ENCODE data around the gene CFL2. TPM values are rescaled to one million over a fixed set of nuclear protein-coding genes. Genes with fewer than 3 reads are reported as not detected.
"Not testable (repeated sequence)": the region's sequence is repeated elsewhere in the genome, so short reads cannot be mapped to it uniquely, and the experiment has no call there.

The CFL2 gene
- total RNA-seq, 2 experiments from 2014 or later: 7.7 to 9.0 TPM

DNA sequence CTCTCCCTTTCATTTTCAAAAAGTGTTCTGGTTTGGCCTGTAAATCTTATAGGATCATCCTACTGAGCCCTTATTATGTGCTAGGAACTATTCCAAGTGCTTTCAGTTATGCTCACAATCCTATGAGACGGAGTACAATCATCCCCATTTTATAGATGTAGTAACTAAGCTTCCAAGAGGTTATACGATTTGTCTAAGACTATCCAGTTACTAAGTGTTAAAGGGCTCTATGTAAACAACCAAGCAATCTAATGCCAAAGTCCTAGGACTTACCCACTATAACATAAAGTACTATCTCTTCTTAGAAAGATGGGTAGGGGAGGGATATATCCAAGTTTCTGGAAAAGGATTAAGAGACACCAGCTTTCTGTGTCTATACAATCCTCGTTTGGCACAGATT lies 6.7 kb downstream of the CFL2 start:
- no peak overlapping the region for H3K4me3 Mint-ChIP-seq
- H3K9me3 Mint-ChIP-seq: no peaks in the 10 kb centered on the region
- H3K4me1 Mint-ChIP-seq: peaks cover 7% of the 10 kb centered on the region
- no peaks in the 10 kb centered on the region for H3K27me3 Mint-ChIP-seq
- no peak overlapping the region for H3K27ac Mint-ChIP-seq
- DNase-seq: no peak
- ChIA-PET CTCF (interaction anchor here (0.6 to 6.8 kb wide), 2 partner anchors 15 to 17 kb away, joined by 3 to 37 read pairs; no protein-coding TSS in a partner anchor), POLR2A (interaction anchor here (1.4 kb wide), 1 partner anchor 15 kb away, joined by 3 read pairs; no protein-coding TSS in a partner anchor)
- peaks cover 15% of the 10 kb centered on the region for H3K36me3 Mint-ChIP-seq (ENCODE audit: low read depth)

DNA sequence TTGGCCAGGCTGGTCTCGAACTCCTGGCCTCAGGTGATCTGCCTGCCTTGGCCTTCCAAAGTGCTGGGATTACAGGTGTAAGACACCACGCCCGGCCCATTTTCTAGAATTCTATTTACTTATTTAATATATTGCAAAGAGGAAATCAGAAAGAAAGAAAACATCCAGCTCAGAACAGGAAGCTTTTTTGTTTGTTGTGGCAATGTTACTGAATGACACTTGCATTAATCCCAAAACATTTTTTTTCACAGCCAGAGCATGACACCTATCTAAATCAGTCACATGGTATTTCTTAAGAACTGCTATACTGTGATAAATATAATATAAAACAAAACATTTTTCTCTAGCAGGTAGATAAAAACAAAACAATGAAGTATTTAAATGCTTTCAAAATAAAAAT lies 12.6 kb downstream of the CFL2 start:
- Mint-ChIP-seq H3K27me3 (no peaks in the 10 kb centered on the region), H3K4me1 (no peaks in the 10 kb centered on the region), H3K36me3 (ENCODE audit: low read depth) (no peaks in the 10 kb centered on the region), H3K4me3 (no peak overlapping the region), H3K9me3 (no peaks in the 10 kb centered on the region), H3K27ac (no peak overlapping the region)
- CTCF ChIA-PET: interaction anchor here (1.3 kb wide), 1 partner anchor 32 kb away, joined by 3 read pairs; no protein-coding TSS in a partner anchor
- POLR2A ChIA-PET: no interaction called here
- no peak for DNase-seq

DNA sequence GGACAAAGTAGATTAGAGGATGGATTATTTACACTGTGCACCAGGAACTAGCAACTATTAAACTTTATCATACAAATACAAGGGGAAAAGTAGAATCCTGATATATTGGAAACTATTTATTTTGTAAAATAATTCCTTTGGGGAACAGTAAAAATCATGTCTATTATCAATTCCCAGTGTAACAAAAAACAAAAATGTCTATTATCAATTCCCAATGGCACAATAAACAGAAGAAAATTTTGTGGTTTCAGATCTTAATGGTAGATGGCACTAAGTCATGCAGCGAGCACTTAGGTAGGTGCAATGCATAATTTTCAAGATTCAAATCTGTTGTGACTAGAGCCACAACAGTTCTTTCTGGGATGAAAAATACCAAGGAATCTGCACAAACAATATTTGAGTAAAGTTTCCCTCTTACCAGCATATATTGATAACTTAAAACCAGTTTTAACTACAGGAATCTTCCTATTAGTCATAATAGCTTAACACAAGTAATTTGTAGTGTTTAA lies 13.7 kb downstream of the CFL2 start:
- DNase-seq: no peak
- Mint-ChIP-seq H3K4me1 (no peaks in the 10 kb centered on the region), H3K27me3 (no peaks in the 10 kb centered on the region), H3K27ac (no peak overlapping the region), H3K4me3 (no peak overlapping the region), H3K9me3 (no peaks in the 10 kb centered on the region), H3K36me3 (ENCODE audit: low read depth) (no peaks in the 10 kb centered on the region)
- POLR2A ChIA-PET: no interaction called here
- CTCF ChIA-PET: interaction anchor here (0.7 to 2.5 kb wide), 3 partner anchors 17 to 30 kb away, joined by 3 to 14 read pairs (median 3); no protein-coding TSS in a partner anchor

DNA sequence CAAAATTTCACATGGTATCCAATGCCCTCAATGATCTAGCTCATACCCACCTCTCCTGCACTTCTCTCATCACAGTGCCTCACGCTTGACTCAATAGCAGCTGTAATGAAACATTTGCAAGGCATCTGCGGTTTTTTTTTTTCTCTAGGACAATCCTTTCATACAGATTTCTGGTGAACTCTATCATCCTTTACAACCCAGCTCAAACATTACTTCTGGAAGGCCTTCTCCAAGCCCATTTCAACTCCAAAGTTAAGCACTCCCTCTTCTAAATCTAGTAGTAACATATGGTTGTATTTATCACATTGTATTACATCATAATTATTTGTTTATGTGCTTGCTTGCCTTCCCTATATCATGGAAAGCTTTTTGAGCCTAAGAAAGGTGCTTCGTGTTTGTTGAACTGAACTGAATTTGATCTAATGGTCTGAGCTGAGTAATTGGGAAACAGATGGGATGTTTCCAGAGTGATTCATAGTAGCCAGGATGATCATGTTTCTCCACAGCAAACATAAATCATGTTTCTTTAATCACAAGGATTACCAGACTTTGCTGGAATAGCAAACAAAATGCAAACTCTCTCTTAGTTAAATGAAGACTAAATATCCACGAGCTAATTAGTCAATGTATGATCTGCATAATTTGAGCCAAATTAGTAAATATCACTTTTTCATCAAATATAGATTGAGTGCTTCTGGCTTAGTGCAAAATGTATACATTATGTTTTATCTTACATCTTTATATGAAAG lies 14.3 kb downstream of the CFL2 start:
- H3K9me3 Mint-ChIP-seq: no peaks in the 10 kb centered on the region
- no peak overlapping the region for H3K4me3 Mint-ChIP-seq
- H3K4me1 Mint-ChIP-seq: no peaks in the 10 kb centered on the region
- ChIA-PET CTCF (interaction anchor here (0.8 to 2.5 kb wide), 3 partner anchors 23 to 85 kb away, joined by 3 to 14 read pairs (median 3); no protein-coding TSS in a partner anchor), POLR2A (no interaction called here)
- no peaks in the 10 kb centered on the region for H3K36me3 Mint-ChIP-seq (ENCODE audit: low read depth)
- no peak overlapping the region for H3K27ac Mint-ChIP-seq
- DNase-seq: no peak
- no peaks in the 10 kb centered on the region for H3K27me3 Mint-ChIP-seq

DNA sequence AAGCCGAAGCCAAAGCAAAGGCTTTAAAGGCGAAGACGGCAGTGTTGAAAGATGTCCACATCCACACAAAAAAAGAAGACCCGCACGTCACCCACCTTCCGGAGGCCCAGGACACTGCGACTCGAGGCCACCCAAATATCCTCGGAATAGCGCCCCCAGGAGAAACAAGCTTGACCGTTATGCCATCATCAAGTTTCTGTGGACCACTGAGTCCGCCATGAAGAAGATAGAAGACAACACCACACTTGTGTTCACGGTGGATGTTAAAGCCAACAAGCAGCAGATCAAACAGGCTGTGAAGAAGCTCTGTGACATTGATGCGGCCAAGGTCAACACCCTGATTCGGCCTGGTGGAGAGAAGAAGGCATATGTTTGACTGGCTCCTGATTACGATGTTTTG lies 20.2 kb downstream of the CFL2 start:
- POLR2A ChIA-PET; H3K27me3 Mint-ChIP-seq; CTCF ChIA-PET; H3K36me3 Mint-ChIP-seq (ENCODE audit: low read depth); H3K4me3 Mint-ChIP-seq; H3K9me3 Mint-ChIP-seq; H3K27ac Mint-ChIP-seq; DNase-seq: not testable (repeated sequence)
- peaks cover 11% of the 10 kb centered on the region for H3K4me1 Mint-ChIP-seq

DNA sequence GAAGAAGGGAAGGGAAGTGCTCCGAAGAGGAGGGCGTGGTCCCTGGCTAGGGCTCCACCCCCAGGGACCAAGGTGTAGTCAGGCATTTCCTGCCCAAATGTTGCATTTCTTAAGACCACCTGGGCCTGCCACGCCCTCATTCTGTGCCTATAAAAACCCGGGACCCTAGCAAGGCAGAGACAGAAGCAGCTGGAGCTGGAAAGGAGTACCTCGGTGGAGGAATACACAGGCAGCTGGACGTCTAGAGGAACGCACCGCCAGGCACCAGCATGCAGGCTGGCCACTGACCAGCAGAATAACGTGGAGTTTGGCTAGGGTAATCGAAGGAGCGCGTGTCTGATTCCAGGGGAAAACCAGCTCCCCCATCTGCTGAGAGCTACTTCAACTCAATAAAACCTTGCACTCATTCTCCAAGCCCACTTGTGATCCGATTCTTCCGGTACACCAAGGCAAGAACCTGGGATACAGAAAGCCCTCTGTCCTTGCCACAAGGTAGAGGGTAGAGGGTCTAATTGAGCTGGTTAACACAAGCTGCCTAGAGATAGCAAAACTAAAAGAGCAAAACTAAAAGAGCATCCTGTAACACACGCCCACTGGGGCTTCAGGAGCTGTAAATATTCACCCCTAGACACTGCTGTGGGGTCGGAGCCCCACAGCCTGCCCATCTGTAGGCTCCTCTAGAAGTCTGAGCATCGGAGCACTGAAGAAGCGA lies 21.0 kb downstream of the CFL2 start:
- H3K4me3 Mint-ChIP-seq: peak overlapping the region; percentile 43
- ChIA-PET POLR2A (interaction anchor here (0.6 to 1.3 kb wide), 2 partner anchors 14 to 99 kb away, joined by 3 read pairs; no protein-coding TSS in a partner anchor), CTCF (interaction anchor here (0.9 to 1.3 kb wide), 3 partner anchors 23 to 29 kb away, joined by 3 read pairs; no protein-coding TSS in a partner anchor)
- peaks cover 5% of the 10 kb centered on the region for H3K27me3 Mint-ChIP-seq
- DNase-seq: peak; percentile 36
- H3K36me3 Mint-ChIP-seq (ENCODE audit: low read depth): no peaks in the 10 kb centered on the region
- H3K27ac Mint-ChIP-seq: no peak overlapping the region
- H3K4me1 Mint-ChIP-seq: peaks cover 11% of the 10 kb centered on the region
- H3K9me3 Mint-ChIP-seq: no peaks in the 10 kb centered on the region

DNA sequence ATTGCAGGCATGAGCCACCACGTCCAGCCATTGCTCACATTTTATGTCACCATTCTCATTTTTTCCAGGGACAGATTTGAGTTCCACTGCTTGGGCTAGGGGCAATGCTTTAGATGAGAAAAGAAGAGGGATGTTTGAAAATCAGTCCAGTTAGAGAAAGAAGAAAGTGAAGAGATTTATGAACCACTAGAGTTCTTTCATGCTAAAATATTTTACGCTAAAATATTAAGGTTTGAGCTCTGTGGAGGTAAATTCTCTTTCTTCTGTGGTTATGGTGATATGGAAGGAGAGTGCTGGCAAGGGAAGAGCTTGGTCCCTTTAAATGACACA lies 21.5 kb downstream of the CFL2 start:
- H3K27ac Mint-ChIP-seq: no peak overlapping the region
- ChIA-PET POLR2A (interaction anchor here (0.6 to 1.3 kb wide), 2 partner anchors 15 to 99 kb away, joined by 3 read pairs; no protein-coding TSS in a partner anchor), CTCF (interaction anchor here (0.9 to 1.3 kb wide), 3 partner anchors 22 to 30 kb away, joined by 3 read pairs; no protein-coding TSS in a partner anchor)
- no peak overlapping the region for H3K4me3 Mint-ChIP-seq
- H3K4me1 Mint-ChIP-seq: peaks cover 11% of the 10 kb centered on the region
- no peak for DNase-seq
- H3K9me3 Mint-ChIP-seq: no peaks in the 10 kb centered on the region
- H3K27me3 Mint-ChIP-seq: peaks cover 6% of the 10 kb centered on the region
- no peaks in the 10 kb centered on the region for H3K36me3 Mint-ChIP-seq (ENCODE audit: low read depth)

DNA sequence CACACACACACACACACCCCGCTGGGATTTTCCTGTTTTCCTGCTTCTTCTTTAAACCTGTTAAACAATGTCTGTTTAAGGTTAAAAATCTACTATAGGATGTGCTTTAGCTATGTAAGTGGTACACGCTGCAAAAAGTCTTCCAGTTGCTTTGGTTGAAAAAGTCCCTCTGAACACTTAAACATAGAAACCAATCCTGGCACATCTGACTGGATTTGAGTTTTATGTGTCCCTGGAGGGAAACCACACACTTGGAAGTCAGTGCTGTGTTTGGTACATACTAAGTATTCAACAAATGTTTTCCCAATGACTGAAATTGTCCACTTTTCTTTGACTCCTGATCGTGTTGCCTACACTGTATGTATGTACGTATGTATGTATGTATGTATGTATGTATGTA lies 22.0 kb downstream of the CFL2 start:
- Mint-ChIP-seq H3K36me3 (ENCODE audit: low read depth) (no peaks in the 10 kb centered on the region), H3K4me1 (peaks cover 11% of the 10 kb centered on the region), H3K27me3 (peaks cover 10% of the 10 kb centered on the region), H3K4me3 (no peak overlapping the region), H3K27ac (no peak overlapping the region), H3K9me3 (no peaks in the 10 kb centered on the region)
- POLR2A ChIA-PET: interaction anchor here (1.3 kb wide), 1 partner anchor 15 kb away, joined by 3 read pairs; no protein-coding TSS in a partner anchor
- DNase-seq: no peak
- CTCF ChIA-PET: interaction anchor here (0.9 to 1.3 kb wide), 3 partner anchors 22 to 31 kb away, joined by 3 read pairs; no protein-coding TSS in a partner anchor

DNA sequence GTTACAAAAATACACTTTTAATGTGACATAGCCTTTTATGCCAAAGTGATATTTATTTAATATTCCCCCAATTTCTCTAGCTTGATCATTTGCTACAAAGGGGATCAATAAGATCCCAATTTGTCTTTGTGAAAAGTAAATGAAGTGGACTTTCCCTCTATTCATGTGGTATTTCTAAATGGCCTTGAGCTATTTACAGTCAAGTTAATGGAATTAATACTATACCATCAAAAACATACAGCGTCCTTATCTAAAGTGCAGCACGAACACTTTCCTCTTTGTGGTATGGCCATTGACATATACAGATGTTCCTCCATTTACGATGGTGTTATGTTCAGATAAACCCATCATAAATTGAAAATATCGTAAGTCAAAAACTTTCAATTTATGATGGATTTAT lies 23.2 kb downstream of the CFL2 start:
- H3K27ac Mint-ChIP-seq: no peak overlapping the region
- CTCF ChIA-PET: interaction anchor here (1.3 kb wide), 1 partner anchor 17 kb away, joined by 3 read pairs; no protein-coding TSS in a partner anchor
- DNase-seq: no peak
- no peak overlapping the region for H3K4me3 Mint-ChIP-seq
- peaks cover 11% of the 10 kb centered on the region for H3K4me1 Mint-ChIP-seq
- no peaks in the 10 kb centered on the region for H3K9me3 Mint-ChIP-seq
- POLR2A ChIA-PET: no interaction called here
- H3K36me3 Mint-ChIP-seq (ENCODE audit: low read depth): no peaks in the 10 kb centered on the region
- H3K27me3 Mint-ChIP-seq: peaks cover 10% of the 10 kb centered on the region

DNA sequence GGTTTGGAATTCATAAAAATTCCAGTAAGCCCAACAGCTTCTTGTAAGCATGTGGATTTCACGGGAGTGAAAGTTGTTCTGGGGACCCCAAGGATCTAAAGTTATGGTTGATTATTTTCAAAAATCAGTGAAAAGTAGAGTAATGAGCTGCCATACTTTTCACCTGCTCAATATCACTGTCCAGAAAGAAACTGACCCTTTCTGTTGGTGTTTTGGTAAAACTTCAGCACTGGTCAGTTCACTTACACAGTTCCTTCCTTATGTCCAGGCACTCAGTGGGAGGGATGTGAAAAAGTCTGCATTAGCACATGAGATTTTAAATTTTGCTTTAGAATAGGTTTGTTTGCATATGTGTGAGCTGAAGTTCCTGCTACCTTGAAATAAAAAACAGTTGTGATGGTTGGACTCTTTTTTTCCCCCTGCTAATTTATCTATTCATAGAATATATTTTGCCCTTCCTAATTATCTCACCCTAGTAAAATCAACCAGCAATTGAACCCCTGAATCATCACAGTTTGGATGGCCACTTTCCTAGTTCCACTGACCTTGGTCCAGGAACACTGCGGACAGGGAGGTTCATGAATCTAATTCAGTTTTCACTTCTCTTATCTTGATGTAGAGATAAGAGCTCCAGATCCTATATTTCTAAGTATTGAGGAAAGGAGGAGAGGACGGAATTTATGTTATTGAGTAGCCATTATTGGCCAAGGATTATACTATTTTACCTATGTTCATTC lies 25.8 kb downstream of the CFL2 start:
- H3K4me1 Mint-ChIP-seq: peaks cover 12% of the 10 kb centered on the region
- no peaks in the 10 kb centered on the region for H3K36me3 Mint-ChIP-seq (ENCODE audit: low read depth)
- ChIA-PET POLR2A (interaction anchor here (1.0 kb wide), 1 partner anchor 29 kb away, joined by 3 read pairs; no protein-coding TSS in a partner anchor), CTCF (interaction anchor here (1.1 to 1.6 kb wide), 2 partner anchors 24 to 34 kb away, joined by 4 read pairs; no protein-coding TSS in a partner anchor)
- DNase-seq: no peak
- H3K27ac Mint-ChIP-seq: no peak overlapping the region
- no peaks in the 10 kb centered on the region for H3K9me3 Mint-ChIP-seq
- H3K27me3 Mint-ChIP-seq: peaks cover 12% of the 10 kb centered on the region
- no peak overlapping the region for H3K4me3 Mint-ChIP-seq

DNA sequence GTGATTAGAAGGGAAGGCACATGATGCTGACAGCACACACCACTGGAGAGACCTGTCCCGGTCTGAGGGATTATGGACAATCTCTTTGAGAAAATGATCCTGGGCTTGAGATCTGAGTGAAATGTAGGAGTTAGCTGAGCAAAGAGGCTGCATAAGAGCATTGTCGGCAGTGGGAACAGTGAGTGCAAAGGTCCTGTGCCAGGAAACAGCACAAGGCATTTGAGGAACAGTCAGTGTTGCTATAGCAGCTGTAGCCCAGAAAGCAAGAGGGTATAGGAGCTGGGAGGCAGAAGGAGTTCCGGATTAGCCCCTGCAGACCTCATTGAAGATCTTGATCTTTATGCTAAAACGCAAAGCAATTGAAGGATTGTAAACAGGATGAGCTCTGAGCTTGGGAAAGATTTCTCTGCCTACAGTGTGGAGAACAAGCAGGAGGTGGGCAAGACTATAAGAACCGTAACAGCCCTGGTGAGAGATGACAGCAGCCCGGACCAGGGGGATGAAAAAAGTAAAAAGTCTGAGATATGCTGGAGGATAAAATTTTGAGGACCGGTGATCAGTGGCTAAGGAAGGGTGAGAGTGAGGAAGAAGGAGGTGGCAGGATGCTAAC lies 28.5 kb downstream of the CFL2 start:
- ChIA-PET CTCF (interaction anchor here (2.0 kb wide), 1 partner anchor 37 kb away, joined by 8 read pairs; no protein-coding TSS in a partner anchor), POLR2A (no interaction called here)

DNA sequence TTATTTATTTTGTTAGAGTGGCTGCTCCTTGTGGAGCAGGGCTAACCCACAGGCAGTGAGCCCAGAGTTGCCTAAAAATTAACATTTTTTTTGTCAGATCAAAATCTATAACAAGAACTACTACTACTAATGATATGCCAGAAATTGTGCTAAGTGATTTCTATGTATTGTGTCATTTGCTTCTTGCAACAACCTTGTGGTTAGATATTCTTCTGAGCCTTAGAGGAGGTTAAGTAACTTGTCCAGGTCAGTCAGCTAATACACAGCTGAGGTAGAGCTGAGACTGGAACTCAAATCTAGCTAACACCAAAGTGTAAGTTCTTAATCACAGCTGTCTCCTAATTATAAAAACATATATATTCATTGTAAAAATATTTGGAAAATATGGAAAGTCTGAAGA lies 29.8 kb downstream of the CFL2 start:
- no peak overlapping the region for H3K27ac Mint-ChIP-seq
- POLR2A ChIA-PET: no interaction called here
- no peak overlapping the region for H3K4me3 Mint-ChIP-seq
- no peak for DNase-seq
- no peaks in the 10 kb centered on the region for H3K36me3 Mint-ChIP-seq (ENCODE audit: low read depth)
- CTCF ChIA-PET: interaction anchor here (2.0 kb wide), 1 partner anchor 38 kb away, joined by 8 read pairs; no protein-coding TSS in a partner anchor
- peaks cover 12% of the 10 kb centered on the region for H3K4me1 Mint-ChIP-seq
- H3K27me3 Mint-ChIP-seq: peaks cover 9% of the 10 kb centered on the region
- H3K9me3 Mint-ChIP-seq: no peaks in the 10 kb centered on the region

More for the DNA sequence above, 28.5 kb downstream of the CFL2 start:
- no peak overlapping the region for H3K27ac Mint-ChIP-seq
- DNase-seq: no peak
- H3K36me3 Mint-ChIP-seq (ENCODE audit: low read depth): no peaks in the 10 kb centered on the region
- H3K4me1 Mint-ChIP-seq: peaks cover 12% of the 10 kb centered on the region
- no peak overlapping the region for H3K4me3 Mint-ChIP-seq
- no peaks in the 10 kb centered on the region for H3K9me3 Mint-ChIP-seq
- H3K27me3 Mint-ChIP-seq: peaks cover 9% of the 10 kb centered on the region
